HuH-7.5 (cell line): ENCODE data around the gene CPAMD8.
"Not testable (repeated sequence)": the region's sequence is repeated elsewhere in the genome, so short reads cannot be mapped to it uniquely, and the experiment has no call there.

ENCODE experiments used
- DNase-seq: peaks from one replicate; pipeline ENCODE4 v3.0.0; 2011; ENCODE audit warnings: low spot score

The CPAMD8 gene

DNA sequence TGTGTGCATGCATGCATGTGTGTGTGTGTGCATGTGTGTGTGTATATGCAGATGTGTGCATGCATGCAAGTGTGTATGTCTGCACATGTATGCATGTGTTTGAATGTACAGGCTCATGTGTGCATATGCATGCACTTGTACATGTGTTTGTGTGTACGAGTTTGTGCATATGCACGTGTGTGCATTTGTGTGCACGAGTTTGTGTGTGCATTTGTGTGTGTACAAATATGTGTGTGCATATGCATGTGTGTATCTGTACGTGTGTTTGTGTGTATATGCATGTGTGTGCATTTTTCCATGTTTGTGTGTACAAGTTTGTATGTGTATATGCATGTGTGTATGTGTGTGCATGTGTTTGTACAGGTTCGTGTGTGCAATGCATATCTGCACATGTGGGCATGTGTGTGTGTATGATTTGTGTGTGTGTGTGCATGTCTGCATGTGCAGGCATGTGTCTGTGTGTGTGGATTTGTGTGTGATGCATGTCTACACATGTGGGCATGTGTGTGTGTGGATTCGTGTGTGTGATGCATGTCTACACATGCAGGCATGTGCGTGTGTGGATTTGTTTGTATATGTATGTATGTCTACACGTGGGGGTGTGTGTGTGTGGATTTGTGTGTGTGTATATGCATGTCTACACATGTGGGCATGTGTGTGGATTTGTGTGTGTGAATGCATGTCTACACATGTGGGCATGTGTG lies 80.7 kb downstream of the CPAMD8 start:
- no peak for DNase-seq

DNA sequence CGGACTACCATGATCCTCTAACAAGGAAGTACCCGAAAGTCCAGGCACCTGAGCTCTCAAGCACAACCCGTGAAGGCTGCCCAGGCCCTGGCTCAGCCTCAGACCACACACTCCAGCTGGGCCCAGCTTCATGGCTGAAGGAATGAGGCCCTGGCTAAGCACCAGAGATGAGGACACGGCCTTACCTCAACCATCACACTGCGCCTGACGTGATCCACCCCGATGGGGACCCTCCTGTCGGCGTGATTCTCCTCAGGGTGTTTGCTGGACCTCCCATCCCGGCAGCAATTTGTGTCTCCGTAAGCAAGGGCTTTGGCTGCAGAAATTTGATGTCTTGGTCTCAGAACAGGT lies 81.3 kb downstream of the CPAMD8 start:
- no peak for DNase-seq

DNA sequence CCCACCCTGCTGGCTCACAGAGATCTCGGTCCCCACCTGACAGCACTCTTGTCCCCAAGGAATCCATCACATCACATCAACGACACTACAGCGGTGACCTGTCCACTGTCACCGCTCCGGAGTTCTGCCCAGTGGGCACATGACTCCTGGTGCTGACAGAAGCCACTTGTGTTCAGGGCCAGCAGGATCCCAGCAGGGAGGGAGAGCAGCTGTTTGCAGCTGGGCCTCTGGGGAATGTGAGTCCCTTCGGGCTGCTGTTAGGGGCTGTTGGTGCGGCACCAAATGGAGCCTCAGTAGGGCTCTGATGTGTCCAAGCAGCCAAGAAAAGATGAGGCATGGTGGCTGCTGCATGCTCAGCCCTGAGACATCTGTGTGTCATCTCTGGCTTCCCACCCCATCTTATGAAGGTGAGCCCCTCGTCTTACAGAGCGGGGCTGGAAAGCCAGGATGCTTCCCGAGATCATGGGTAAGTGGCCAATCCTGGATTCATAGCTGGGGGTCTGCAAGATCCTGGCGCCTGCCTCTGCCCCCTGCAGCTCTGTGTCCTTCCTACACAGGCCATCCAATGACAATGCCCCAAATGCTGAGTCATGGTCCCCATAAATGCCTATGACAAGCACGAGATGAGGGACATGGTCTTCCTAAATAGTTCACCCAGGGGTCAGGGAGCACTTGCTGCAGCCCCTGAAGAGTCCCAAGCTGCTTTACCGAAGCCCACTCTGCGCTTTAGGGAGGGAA lies 81.8 kb downstream of the CPAMD8 start:
- DNase-seq: no peak

DNA sequence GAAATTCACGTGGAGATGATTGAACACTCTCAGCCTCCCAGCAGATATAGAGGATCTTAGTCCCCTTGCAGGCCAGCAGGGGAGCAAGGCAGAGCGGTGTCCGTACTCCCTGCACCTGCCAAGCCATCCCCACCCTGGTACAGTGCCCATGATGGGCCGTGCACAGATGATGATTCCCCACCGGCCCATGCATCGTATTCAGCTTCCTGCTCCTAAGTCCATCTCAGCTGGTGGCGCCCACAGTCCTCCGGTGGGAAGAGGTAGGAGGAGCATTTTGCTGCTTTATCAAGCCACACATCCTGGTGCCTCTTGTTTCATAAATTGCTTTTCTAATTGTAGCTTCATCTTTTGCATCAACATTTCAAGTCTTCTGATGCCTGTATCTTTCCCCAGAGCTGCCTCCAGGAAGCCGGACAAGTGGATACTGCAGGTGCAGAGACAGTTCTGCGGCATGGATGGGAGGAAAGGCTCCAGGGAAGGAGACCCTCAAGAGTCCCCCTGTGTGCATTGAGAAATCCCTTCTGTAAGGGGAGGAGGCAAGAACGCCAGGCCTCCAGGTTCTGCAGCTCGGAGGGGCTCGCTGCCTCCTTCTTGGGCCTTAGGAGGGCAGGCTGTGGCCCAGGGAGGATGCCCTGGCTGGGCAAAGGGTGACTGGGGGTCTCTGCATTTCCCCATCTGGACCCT lies 82.5 kb downstream of the CPAMD8 start:
- no peak for DNase-seq

DNA sequence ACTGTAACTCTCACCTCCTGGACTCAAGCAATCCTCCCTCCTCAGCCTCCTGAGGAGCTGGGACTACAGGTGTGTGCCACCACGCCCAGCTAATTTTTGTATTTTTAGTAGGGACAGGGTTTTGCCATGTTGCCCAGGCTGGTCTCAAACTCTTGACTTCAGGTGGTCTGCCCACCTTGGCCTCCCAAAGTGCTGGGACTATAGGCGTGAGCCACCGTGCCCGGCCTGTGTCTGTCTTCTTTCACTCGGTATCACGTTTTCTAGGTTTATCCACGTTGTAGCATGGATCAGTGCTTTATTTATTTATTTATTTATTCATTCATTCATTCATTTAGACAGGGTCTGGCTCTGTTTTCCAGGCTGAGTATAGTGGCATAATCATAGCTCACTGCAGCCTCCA lies 83.5 kb downstream of the CPAMD8 start:
- not testable (repeated sequence) for DNase-seq

- DNase-seq: no peak
Measured at GRCh38 chr19:16942583-16942982, 84.0 kb downstream of the CPAMD8 start.

DNA sequence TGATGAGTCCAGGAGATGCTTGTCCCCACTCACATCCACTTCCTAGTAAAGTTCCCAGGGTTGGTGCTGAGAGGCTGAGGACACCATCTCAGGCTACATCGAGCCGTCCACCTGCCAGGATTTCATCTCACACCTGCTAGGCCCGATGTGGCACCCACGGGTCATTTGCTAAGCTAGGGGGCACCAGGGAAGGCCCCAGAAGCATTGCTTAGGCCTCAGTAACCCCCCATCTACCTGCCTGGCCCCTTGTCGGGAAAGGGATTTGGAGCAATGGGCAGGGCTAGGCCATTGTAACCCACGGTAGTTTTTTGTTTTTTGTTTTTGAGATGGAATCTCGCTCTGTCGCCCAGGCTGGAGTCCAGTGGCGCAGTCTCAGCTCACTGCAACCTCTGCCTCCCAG lies 86.0 kb downstream of the CPAMD8 start:
- DNase-seq: no peak

GRCh38 chr19:16940063-16940462 lies 86.5 kb downstream of the CPAMD8 start:
- not testable (repeated sequence) for DNase-seq

- no peak for DNase-seq
Measured at GRCh38 chr19:16938211-16938610, 88.4 kb downstream of the CPAMD8 start.

DNA sequence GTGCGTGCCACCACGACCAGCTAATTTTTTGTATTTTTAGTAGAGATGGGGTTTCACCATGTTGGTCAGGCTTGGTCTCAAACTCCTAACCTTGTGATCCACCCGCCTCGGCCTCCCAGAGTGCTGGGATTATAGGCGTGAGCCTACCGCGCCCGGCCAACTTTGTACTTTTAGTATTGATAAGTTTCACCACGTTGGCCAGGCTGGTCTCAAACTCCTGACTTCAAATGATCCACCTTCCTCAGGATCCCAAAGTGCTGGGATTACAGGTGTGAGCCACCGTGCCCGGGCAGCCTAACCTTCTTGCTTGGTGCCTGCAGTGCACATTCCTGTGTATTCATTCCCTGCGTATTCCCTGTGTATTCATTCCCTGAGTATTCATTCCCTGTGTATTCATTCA lies 88.8 kb downstream of the CPAMD8 start:
- DNase-seq: not testable (repeated sequence)

- no peak for DNase-seq
Measured at GRCh38 chr19:16936901-16937300, 89.7 kb downstream of the CPAMD8 start.

- no peak for DNase-seq
Measured at GRCh38 chr19:16934489-16934888, 92.1 kb downstream of the CPAMD8 start.

GRCh38 chr19:16931306-16931705 lies 95.3 kb downstream of the CPAMD8 start:
- DNase-seq: no peak

- DNase-seq: no peak
Measured at GRCh38 chr19:16930753-16931152, 95.9 kb downstream of the CPAMD8 start.

DNA sequence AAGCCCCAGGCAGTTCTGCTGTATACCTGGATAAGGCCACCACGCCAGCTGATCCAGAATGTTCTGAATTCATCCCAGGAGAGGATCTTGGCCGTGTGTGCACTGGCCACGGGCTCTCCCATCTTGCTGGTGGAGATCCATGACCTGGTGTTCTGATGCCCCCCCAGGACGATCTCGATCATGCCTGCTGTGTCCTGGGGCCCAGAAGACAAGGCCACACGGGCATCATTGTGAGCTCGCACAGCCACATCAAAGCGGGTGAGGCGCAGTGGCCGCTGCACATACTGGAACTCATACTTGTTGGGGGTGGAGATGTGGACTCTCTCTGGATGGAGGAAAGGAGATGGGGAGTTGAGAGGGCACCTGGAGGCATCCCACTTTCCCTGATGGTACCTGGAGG lies 97.7 kb downstream of the CPAMD8 start:
- DNase-seq: no peak

- no peak for DNase-seq
Measured at GRCh38 chr19:16928351-16928750, 98.3 kb downstream of the CPAMD8 start.

GRCh38 chr19:16927883-16928282 lies 98.7 kb downstream of the CPAMD8 start:
- no peak for DNase-seq

DNA sequence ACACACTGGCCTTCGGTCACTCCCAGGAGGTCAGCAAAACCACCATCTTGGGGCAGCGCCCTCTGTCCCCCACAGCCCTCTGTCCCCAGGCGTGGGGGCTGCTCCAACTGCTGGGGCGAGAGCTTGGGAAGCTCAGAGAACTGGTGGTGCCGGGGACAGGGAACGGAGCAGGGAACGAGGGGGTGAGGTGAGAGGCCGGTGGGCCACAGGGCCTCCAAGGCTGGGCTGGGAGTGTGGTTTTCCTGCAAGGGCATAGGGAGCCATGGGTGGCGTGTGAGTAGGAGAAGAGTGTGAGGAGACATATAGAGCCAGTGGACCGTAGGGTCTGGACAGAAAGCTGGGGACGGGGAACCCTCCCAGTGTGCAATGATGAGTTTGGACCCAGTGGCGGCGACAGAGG lies 103.7 kb downstream of the CPAMD8 start:
- DNase-seq: no peak

GRCh38 chr19:16922592-16922934 lies 104.0 kb downstream of the CPAMD8 start:
- DNase-seq: no peak

DNA sequence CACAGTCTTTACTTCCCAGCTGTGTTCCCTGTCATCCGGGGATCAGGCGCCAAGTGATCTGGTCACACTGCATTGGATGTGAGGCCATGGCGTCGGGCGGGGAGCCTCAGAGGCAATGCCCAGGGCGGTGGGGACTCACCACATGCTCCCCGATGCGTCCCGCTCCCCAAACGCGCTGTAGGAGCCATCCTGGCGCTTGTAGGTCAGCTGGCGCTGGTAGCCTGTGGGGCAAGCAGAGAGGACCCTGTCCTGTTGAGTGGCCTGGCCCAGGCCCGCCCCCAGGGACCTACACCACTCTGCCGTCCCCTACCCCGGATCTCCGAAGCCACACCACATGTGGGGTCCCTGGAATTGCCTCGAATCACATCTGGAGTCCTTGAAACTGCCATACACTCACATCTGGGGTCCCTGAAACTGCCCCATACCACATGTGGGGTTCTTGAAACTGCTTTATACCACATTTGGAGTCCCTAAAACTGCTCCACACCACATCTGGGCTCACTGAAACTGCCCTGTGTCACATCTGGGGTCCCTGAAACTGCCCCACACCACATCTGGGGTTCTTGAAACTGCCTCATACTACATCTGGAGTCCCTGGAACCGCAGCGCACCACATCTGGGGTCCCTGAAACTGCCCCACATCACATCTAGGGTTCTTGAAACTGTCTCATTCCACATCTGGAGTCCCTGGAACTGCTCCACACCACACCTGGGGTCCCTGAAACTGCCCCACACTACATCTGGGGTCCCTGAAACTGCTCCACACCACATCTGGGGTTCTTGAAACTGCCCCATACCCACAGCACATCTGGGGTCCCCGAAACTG lies 104.6 kb downstream of the CPAMD8 start:
- no peak for DNase-seq

DNA sequence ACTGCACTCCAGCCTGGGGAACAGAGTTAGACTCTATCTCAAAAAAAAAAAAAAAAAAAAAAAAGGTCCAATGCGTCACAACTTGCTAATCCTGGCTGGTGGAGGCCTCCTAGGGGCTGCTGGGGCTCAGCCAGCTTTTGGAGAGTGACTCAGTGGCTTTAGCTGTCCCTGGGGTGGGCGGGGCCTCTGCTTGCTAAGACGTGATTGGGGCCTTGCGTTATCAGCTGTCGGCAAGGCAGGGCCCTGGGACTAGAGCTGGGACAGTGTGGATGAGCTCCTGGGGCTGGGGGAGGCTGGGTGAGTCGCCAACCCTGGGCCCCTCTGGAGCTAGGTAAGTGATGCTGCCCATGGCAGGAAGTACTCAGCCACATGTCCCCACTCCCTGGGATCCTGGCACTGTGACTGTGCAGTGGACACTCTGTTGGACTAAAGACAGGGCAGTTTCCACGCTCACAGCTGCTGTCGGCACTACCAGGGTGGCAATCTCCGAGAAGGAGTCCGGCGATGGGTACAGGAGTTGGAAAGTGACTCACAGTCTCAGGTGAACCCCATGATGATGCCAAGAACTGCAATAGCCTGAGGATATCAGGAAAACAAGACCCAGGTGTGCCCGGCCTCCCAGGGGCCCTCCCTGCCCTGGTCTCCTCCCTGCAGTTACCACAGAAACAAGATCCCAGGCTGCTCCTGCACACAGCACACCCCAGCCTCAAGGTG lies 105.6 kb downstream of the CPAMD8 start:
- DNase-seq: no peak

GRCh38 chr19:16919496-16919895 lies 107.1 kb downstream of the CPAMD8 start:
- DNase-seq: no peak
